ENCODE data around the gene PRRG1. TPM values are rescaled to one million over a fixed set of nuclear protein-coding genes. Genes with fewer than 3 reads are reported as not detected.

The PRRG1 gene
- total RNA-seq, 1 experiment from 2014 or later: 9.0 TPM

DNA sequence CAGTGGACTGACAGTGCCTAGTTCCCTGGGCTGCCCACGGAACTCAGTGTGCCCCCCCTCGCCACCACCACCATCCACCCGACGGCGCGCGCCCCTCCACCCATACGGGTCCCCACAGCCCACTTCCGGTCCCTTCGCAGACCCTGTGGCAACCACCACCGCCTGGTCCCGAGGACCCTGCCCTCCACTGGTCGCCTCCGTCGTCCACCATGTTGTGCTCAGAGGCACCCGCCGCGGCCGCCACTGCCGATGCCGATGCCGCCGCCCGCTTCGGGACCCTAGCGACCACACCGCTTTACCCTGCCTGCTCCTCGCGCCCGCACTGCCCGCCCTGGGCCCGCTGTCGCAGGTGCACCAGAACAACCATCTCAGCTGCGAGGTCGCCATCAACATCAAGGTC is 155.8 kb downstream of the PRRG1 start:
- H3K4me2 ChIP-seq (ENCODE audit: insufficient read depth, insufficient read length, low read length): no peak overlapping the region
- no peaks in the 10 kb centered on the region for H3K27me3 ChIP-seq (ENCODE audit: insufficient read depth, low read length)
- no peak overlapping the region for H2BK5ac ChIP-seq (ENCODE audit: insufficient read length, low read length)
- no peak overlapping the region for H3K18ac ChIP-seq (ENCODE audit: insufficient read length, low read depth, low read length)
- H4K8ac ChIP-seq (replicated peaks; ENCODE audit: insufficient read length, low read depth, low read length): no peak overlapping the region
- no peak overlapping the region for H3K4ac ChIP-seq (ENCODE audit: low read depth, low read length)
- TF ChIP-seq CTCF (conservative IDR thresholded peaks at IDR 0.05): no peak
- H3K23me2 ChIP-seq (ENCODE audit: insufficient read length, low read depth, low read length, poor library complexity, severe bottlenecking): no peaks in the 10 kb centered on the region
- no peaks in the 10 kb centered on the region for H3K79me1 ChIP-seq (ENCODE audit: insufficient read depth, low read depth, low read length, poor library complexity, severe bottlenecking)
- no peak overlapping the region for H3K14ac ChIP-seq (ENCODE audit: insufficient read depth, low read length)
- H3K4me3 Mint-ChIP-seq: no peak overlapping the region
- H2BK15ac ChIP-seq (ENCODE audit: low read depth, low read length): no peak overlapping the region
- H2BK120ac ChIP-seq (ENCODE audit: low read depth, low read length, poor library complexity, severe bottlenecking): no peak overlapping the region
- no peak overlapping the region for H4K91ac ChIP-seq (ENCODE audit: insufficient read length, low read depth, low read length)
- no peak for DNase-seq
- H3K4me1 ChIP-seq (ENCODE audit: insufficient read depth, low read length): no peaks in the 10 kb centered on the region; the same call in 1 of the 2 replicates
- no peaks in the 10 kb centered on the region; the same call in 1 of the 2 replicates for H3K27me3 Mint-ChIP-seq (ENCODE audit: low read depth)
- H2BK20ac ChIP-seq (ENCODE audit: low read depth, low read length, poor library complexity, severe bottlenecking): no peak overlapping the region
- H3K27ac Mint-ChIP-seq: no peak overlapping the region
- WGBS (ENCODE audit: extremely low coverage, insufficient read length, low lambda C conversion rate): no CpG with 5 or more reads among the region's 35 CpGs
- H2AK5ac ChIP-seq (ENCODE audit: insufficient read length, low read length): no peak overlapping the region
- H3K9ac ChIP-seq (ENCODE audit: extremely low read depth, insufficient read length, low read length): no peak overlapping the region
- H3K9me3 ChIP-seq (ENCODE audit: control insufficient read depth, low read depth, low read length): no peaks in the 10 kb centered on the region
- H2AFZ ChIP-seq (ENCODE audit: low read length): no peak overlapping the region
- no peak overlapping the region for H4K5ac ChIP-seq (ENCODE audit: insufficient read length, low read depth, low read length)
- no peak overlapping the region for H3K23ac ChIP-seq (ENCODE audit: insufficient read length, low read depth, low read length)
- peaks cover 1 to 9% (median 6%) of the 10 kb centered on the region in 3 experiments; a peak in 5 of 7 replicates for H3K36me3 Mint-ChIP-seq (ENCODE audit: insufficient read depth in 1 of 3, low read depth in 3 of 3)
- H3K56ac ChIP-seq (ENCODE audit: insufficient read length, low read depth, low read length): no peak overlapping the region
- H4K20me1 ChIP-seq (ENCODE audit: control insufficient read depth, insufficient read depth, insufficient read length): no peaks in the 10 kb centered on the region
- no peaks in the 10 kb centered on the region for H3K79me2 ChIP-seq (ENCODE audit: insufficient read depth, low read length)
- H3K4me1 Mint-ChIP-seq: peaks cover 4% of the 10 kb centered on the region in 2 experiments; a peak in 2 of 4 replicates
- H3K9me3 Mint-ChIP-seq: peaks cover 68 to 73% of the 10 kb centered on the region in 2 experiments
- H2BK12ac ChIP-seq (ENCODE audit: insufficient read length, low read depth, low read length): no peak overlapping the region
- no peak overlapping the region for H3K27ac ChIP-seq (ENCODE audit: insufficient read length, low read depth, low read length)
- H3T11ph ChIP-seq (ENCODE audit: low read length): no peak overlapping the region

Other genes with a start within 250 kb of the PRRG1 start
- 0.26 and 0.48 TPM in 2 replicates for gene LANCL3, start 222.3 kb downstream of the PRRG1 start, total RNA-seq (2021)